ENCODE measurements around the gene DEAF1.

The DEAF1 gene

GRCh38 chr11:630871-631270 is 64.2 kb downstream of the DEAF1 start:
- DNase-seq: no peak
- WGBS (ENCODE audit: insufficient coverage): 100% methylated on average over 5 of the region's 5 CpGs
- Histone ChIP-seq H3K36me3 (ENCODE audit: control insufficient read depth in 4 of 4, insufficient read depth in 4 of 4, low read length in 3 of 4) (peaks cover 0 to 4% (median 1%) of the 10 kb centered on the region in 4 experiments), H3K9me3 (ENCODE audit: control extremely low read depth in 1 of 5, control insufficient read depth in 4 of 5, insufficient read depth in 2 of 5, low read depth in 1 of 5, low read length in 4 of 5) (no peaks in the 10 kb centered on the region), H3K4me3 (ENCODE audit: control insufficient read depth in 1 of 7, extremely low read depth in 1 of 7, insufficient read depth in 4 of 7, low read depth in 2 of 7, low read length in 6 of 7) (no peak overlapping the region), H3K27ac (ENCODE audit: insufficient read depth in 1 of 2, low read depth in 1 of 2, low read length in 2 of 2, poor library complexity in 1 of 2, severe bottlenecking in 2 of 2) (no peak overlapping the region), H3K27me3 (replicated peaks in 2 of 5; ENCODE audit: control insufficient read depth in 4 of 5, insufficient read depth in 5 of 5, low read length in 4 of 5) (peaks cover 0 to 20% (median 2%) of the 10 kb centered on the region in 5 experiments), H3K4me1 (ENCODE audit: control extremely low read depth in 1 of 4, control insufficient read depth in 4 of 4, insufficient read depth in 4 of 4, low read length in 3 of 4) (peaks cover 2 to 19% (median 17%) of the 10 kb centered on the region in 4 experiments)
- CTCF ChIA-PET: no interaction called here
- POLR2A ChIA-PET: no interaction called here

DNA sequence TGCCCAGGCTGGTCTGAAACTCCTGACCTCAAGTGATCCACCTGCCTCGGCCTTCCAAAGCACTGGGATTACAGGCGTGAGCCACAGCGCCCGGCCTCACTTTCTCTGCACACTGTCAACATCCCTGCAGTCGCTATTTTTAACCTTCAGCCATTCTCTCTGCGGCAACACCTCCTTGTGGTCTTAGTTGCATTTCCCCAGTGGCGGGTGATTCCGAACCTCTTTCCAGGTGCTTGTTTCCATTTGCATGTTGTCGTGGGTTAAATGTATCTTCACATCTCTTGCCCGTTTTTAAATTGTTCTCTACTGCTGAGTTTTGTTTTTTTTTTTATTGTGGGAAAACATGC is 65.8 kb downstream of the DEAF1 start:
- 18% methylated on average over 5 of the region's 10 CpGs for WGBS (ENCODE audit: insufficient coverage)
- peaks cover 0 to 22% (median 2%) of the 10 kb centered on the region in 5 experiments for H3K27me3 ChIP-seq (replicated peaks in 2 of 5; ENCODE audit: control insufficient read depth in 4 of 5, insufficient read depth in 5 of 5, low read length in 4 of 5)
- peaks cover 0 to 4% (median 2%) of the 10 kb centered on the region in 4 experiments for H3K36me3 ChIP-seq (ENCODE audit: control insufficient read depth in 4 of 4, insufficient read depth in 4 of 4, low read length in 3 of 4)
- DNase-seq: peak in 2 of 3 donors; percentile 57 to 58
- H3K4me3 ChIP-seq (ENCODE audit: control insufficient read depth in 1 of 7, extremely low read depth in 1 of 7, insufficient read depth in 4 of 7, low read depth in 2 of 7, low read length in 6 of 7): peak overlapping the region in 1 of 7 experiments; percentile 1
- H3K9me3 ChIP-seq (ENCODE audit: control extremely low read depth in 1 of 5, control insufficient read depth in 4 of 5, insufficient read depth in 2 of 5, low read depth in 1 of 5, low read length in 4 of 5): no peaks in the 10 kb centered on the region
- no peak overlapping the region for H3K27ac ChIP-seq (ENCODE audit: insufficient read depth in 1 of 2, low read depth in 1 of 2, low read length in 2 of 2, poor library complexity in 1 of 2, severe bottlenecking in 2 of 2)
- POLR2A ChIA-PET: interaction anchor here (0.6 kb wide), 1 partner anchor 83 kb away, joined by 4 read pairs; no protein-coding TSS in a partner anchor
- peaks cover 2 to 19% (median 17%) of the 10 kb centered on the region in 4 experiments for H3K4me1 ChIP-seq (ENCODE audit: control extremely low read depth in 1 of 4, control insufficient read depth in 4 of 4, insufficient read depth in 4 of 4, low read length in 3 of 4)
- CTCF ChIA-PET: no interaction called here

DNA sequence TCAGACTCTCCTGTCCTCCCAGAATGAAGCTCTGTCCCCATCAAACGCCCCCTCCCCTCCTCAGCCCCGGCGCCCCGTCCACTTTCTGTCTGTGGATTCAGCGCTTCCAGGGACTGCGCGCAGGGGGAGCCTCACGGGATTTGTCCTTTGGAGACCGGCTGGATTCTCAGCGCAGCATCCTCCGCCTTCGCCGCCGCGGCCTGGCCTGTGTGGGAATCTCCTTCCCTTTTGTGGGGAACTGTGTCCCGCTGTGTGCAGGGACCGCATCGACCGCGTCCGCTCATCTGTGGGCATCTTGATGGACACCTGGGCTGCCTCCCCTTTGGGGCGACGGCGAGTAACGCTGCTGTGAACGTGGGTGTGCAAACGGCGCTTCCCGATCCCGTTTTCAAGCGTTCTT is 67.0 kb downstream of the DEAF1 start:
- Histone ChIP-seq H3K9me3 (ENCODE audit: control extremely low read depth in 1 of 5, control insufficient read depth in 4 of 5, insufficient read depth in 2 of 5, low read depth in 1 of 5, low read length in 4 of 5) (no peaks in the 10 kb centered on the region), H3K4me1 (ENCODE audit: control extremely low read depth in 1 of 4, control insufficient read depth in 4 of 4, insufficient read depth in 4 of 4, low read length in 3 of 4) (peaks cover 2 to 19% (median 17%) of the 10 kb centered on the region in 4 experiments), H3K27ac (ENCODE audit: insufficient read depth in 1 of 2, low read depth in 1 of 2, low read length in 2 of 2, poor library complexity in 1 of 2, severe bottlenecking in 2 of 2) (no peak overlapping the region), H3K27me3 (replicated peaks in 2 of 5; ENCODE audit: control insufficient read depth in 4 of 5, insufficient read depth in 5 of 5, low read length in 4 of 5) (peaks cover 0 to 22% (median 2%) of the 10 kb centered on the region in 5 experiments), H3K36me3 (ENCODE audit: control insufficient read depth in 4 of 4, insufficient read depth in 4 of 4, low read length in 3 of 4) (peaks cover 0 to 4% (median 2%) of the 10 kb centered on the region in 4 experiments), H3K4me3 (ENCODE audit: control insufficient read depth in 1 of 7, extremely low read depth in 1 of 7, insufficient read depth in 4 of 7, low read depth in 2 of 7, low read length in 6 of 7) (no peak overlapping the region)
- POLR2A ChIA-PET: no interaction called here
- CTCF ChIA-PET: no interaction called here
- no peak for DNase-seq
- 98% methylated on average over 29 of the region's 31 CpGs for WGBS (ENCODE audit: insufficient coverage)

- Histone ChIP-seq H3K36me3 (ENCODE audit: control insufficient read depth in 4 of 4, insufficient read depth in 4 of 4, low read length in 3 of 4) (peaks cover 0 to 2% (median 0%) of the 10 kb centered on the region in 4 experiments), H3K4me1 (ENCODE audit: control extremely low read depth in 1 of 4, control insufficient read depth in 4 of 4, insufficient read depth in 4 of 4, low read length in 3 of 4) (peaks cover 2 to 19% (median 17%) of the 10 kb centered on the region in 4 experiments), H3K27ac (ENCODE audit: insufficient read depth in 1 of 2, low read depth in 1 of 2, low read length in 2 of 2, poor library complexity in 1 of 2, severe bottlenecking in 2 of 2) (no peak overlapping the region), H3K27me3 (replicated peaks in 2 of 5; ENCODE audit: control insufficient read depth in 4 of 5, insufficient read depth in 5 of 5, low read length in 4 of 5) (peaks cover 0 to 22% (median 2%) of the 10 kb centered on the region in 5 experiments), H3K9me3 (ENCODE audit: control extremely low read depth in 1 of 5, control insufficient read depth in 4 of 5, insufficient read depth in 2 of 5, low read depth in 1 of 5, low read length in 4 of 5) (no peaks in the 10 kb centered on the region), H3K4me3 (ENCODE audit: control insufficient read depth in 1 of 7, extremely low read depth in 1 of 7, insufficient read depth in 4 of 7, low read depth in 2 of 7, low read length in 6 of 7) (no peak overlapping the region)
- POLR2A ChIA-PET: no interaction called here
- WGBS (ENCODE audit: insufficient coverage): 30% methylated on average over 8 of the region's 28 CpGs
- CTCF ChIA-PET: no interaction called here
- DNase-seq: no peak
Observed at GRCh38 chr11:627308-627576, 67.8 kb downstream of the DEAF1 start.

GRCh38 chr11:626475-627307 is 68.3 kb downstream of the DEAF1 start, which contains the start of gene SCT:
Gene SCT, minus strand, starts transcription at chr11:627181. Its CDS starts 38 bp downstream, at chr11:627143.
- DNase-seq: peak in 1 of 3 donors; percentile 38
- Histone ChIP-seq H3K36me3 (ENCODE audit: control insufficient read depth in 4 of 4, insufficient read depth in 4 of 4, low read length in 3 of 4) (peaks cover 0 to 2% (median under 1%) of the 10 kb centered on the region in 4 experiments), H3K4me3 (ENCODE audit: control insufficient read depth in 1 of 7, extremely low read depth in 1 of 7, insufficient read depth in 4 of 7, low read depth in 2 of 7, low read length in 6 of 7) (peak within 1 kb of the TSS in 1 of 7 experiments; percentile 16), H3K27me3 (replicated peaks in 2 of 5; ENCODE audit: control insufficient read depth in 4 of 5, insufficient read depth in 5 of 5, low read length in 4 of 5) (peaks cover 0 to 22% (median 2%) of the 10 kb centered on the region in 5 experiments), H3K27ac (ENCODE audit: insufficient read depth in 1 of 2, low read depth in 1 of 2, low read length in 2 of 2, poor library complexity in 1 of 2, severe bottlenecking in 2 of 2) (no peak within 1 kb of the TSS), H3K9me3 (ENCODE audit: control extremely low read depth in 1 of 5, control insufficient read depth in 4 of 5, insufficient read depth in 2 of 5, low read depth in 1 of 5, low read length in 4 of 5) (no peaks in the 10 kb centered on the region), H3K4me1 (ENCODE audit: control extremely low read depth in 1 of 4, control insufficient read depth in 4 of 4, insufficient read depth in 4 of 4, low read length in 3 of 4) (peaks cover 2 to 19% (median 17%) of the 10 kb centered on the region in 4 experiments)
- ChIA-PET POLR2A (no interaction called here), CTCF (no interaction called here)
- WGBS (ENCODE audit: insufficient coverage): 15% methylated on average over 15 of the region's 72 CpGs

- POLR2A ChIA-PET: interaction anchor here (1.0 kb wide), 1 partner anchor 34 kb away, joined by 3 read pairs; no protein-coding TSS in a partner anchor
- Histone ChIP-seq H3K27ac (ENCODE audit: insufficient read depth in 1 of 2, low read depth in 1 of 2, low read length in 2 of 2, poor library complexity in 1 of 2, severe bottlenecking in 2 of 2) (no peak overlapping the region), H3K9me3 (ENCODE audit: control extremely low read depth in 1 of 5, control insufficient read depth in 4 of 5, insufficient read depth in 2 of 5, low read depth in 1 of 5, low read length in 4 of 5) (no peaks in the 10 kb centered on the region), H3K36me3 (ENCODE audit: control insufficient read depth in 4 of 4, insufficient read depth in 4 of 4, low read length in 3 of 4) (peaks cover 0 to 2% (median 1%) of the 10 kb centered on the region in 4 experiments), H3K4me3 (ENCODE audit: control insufficient read depth in 1 of 7, extremely low read depth in 1 of 7, insufficient read depth in 4 of 7, low read depth in 2 of 7, low read length in 6 of 7) (no peak overlapping the region), H3K4me1 (ENCODE audit: control extremely low read depth in 1 of 4, control insufficient read depth in 4 of 4, insufficient read depth in 4 of 4, low read length in 3 of 4) (peaks cover 2 to 19% (median 17%) of the 10 kb centered on the region in 4 experiments), H3K27me3 (replicated peaks in 2 of 5; ENCODE audit: control insufficient read depth in 4 of 5, insufficient read depth in 5 of 5, low read length in 4 of 5) (peaks cover 0 to 22% (median 2%) of the 10 kb centered on the region in 5 experiments)
- 88% methylated on average over 18 of the region's 22 CpGs for WGBS (ENCODE audit: insufficient coverage)
- DNase-seq: no peak
- CTCF ChIA-PET: no interaction called here
Observed at GRCh38 chr11:625636-626268, 69.3 kb downstream of the DEAF1 start.
